ENCODE data around the gene LDB2.

Gene LDB2

GRCh38 chr4:16790508-16790907 is 107.9 kb downstream of the LDB2 start:
- H3K27ac ChIP-seq = no peak overlapping the region
- TF ChIP-seq CTCF (IDR thresholded peaks at IDR 0.05) = no peak

GRCh38 chr4:16788868-16789267 is 109.6 kb downstream of the LDB2 start:
- TF ChIP-seq CTCF (IDR thresholded peaks at IDR 0.05) (no peak), ZFX (IDR thresholded peaks at IDR 0.05; ENCODE audit: borderline replicate concordance) (no peak)
- no peak overlapping the region for H3K27ac ChIP-seq

GRCh38 chr4:16785793-16786527 is 112.5 kb downstream of the LDB2 start:
- no peak overlapping the region for H3K27ac ChIP-seq
- TF ChIP-seq ZFX (IDR thresholded peaks at IDR 0.05; ENCODE audit: borderline replicate concordance) (no peak), CTCF (IDR thresholded peaks at IDR 0.05) (no peak)

GRCh38 chr4:16783119-16783518 is 115.3 kb downstream of the LDB2 start:
- TF ChIP-seq CTCF (IDR thresholded peaks at IDR 0.05) (no peak), ZFX (IDR thresholded peaks at IDR 0.05; ENCODE audit: borderline replicate concordance) (no peak)

GRCh38 chr4:16779028-16779675 is 119.3 kb downstream of the LDB2 start:
- H3K27ac ChIP-seq = no peak overlapping the region
- no peak for TF ChIP-seq ZFX (IDR thresholded peaks at IDR 0.05; ENCODE audit: borderline replicate concordance)
- TF ChIP-seq CTCF (IDR thresholded peaks at IDR 0.05) = no peak

More at GRCh38 chr4:16783119-16783518, 115.3 kb downstream of the LDB2 start:
- no peak overlapping the region for H3K27ac ChIP-seq

GRCh38 chr4:16777726-16778125 is 120.7 kb downstream of the LDB2 start:
- TF ChIP-seq CTCF (IDR thresholded peaks at IDR 0.05) (no peak), ZFX (IDR thresholded peaks at IDR 0.05; ENCODE audit: borderline replicate concordance) (no peak)
- no peak overlapping the region for H3K27ac ChIP-seq
